Panc1 (cell line): ENCODE results near the gene TTBK1. TPM values are rescaled to one million over a fixed set of nuclear protein-coding genes. Genes with fewer than 3 reads are reported as not detected.

Experiments used
- ATAC-seq: fragments of 200-7000 bp; cut with Tn5 transposase; 2 replicates; pipeline ENCODE4 v1.9.1; 2020; ENCODE audit warnings: mild to moderate bottlenecking, moderate library complexity
- BruUV-seq: library from RNA; stranded (reverse); fragments of 400-500 nt; replicated peaks from 2 replicates; lab custom pipeline; 2021; lab: Mats Ljungman, UMichigan
- CTCF ChIA-PET: fragments of 300-600 bp; sonication (Branson Sonifier 250); formaldehyde crosslinking; loops from one replicate; lab custom pipeline; 2022; ENCODE audit warnings: antibody characterized with exemption; lab: Charles Lee
- POLR2A ChIA-PET: fragments of 300-600 bp; sonication (Branson Sonifier 250); formaldehyde crosslinking; loops from one replicate; lab custom pipeline; 2022; ENCODE audit warnings: antibody characterized with exemption; lab: Charles Lee
- DNase-seq: peaks from one replicate; pipeline ENCODE4 v3.0.0-alpha.2; 2010; ENCODE audit warnings: low read depth, low spot score
- H3K27ac ChIP-seq: 2 replicates; pipeline ENCODE4 v1.5.1; 2011; ENCODE audit warnings: mild to moderate bottlenecking, low read length, inconsistent platforms
- H3K27me3 ChIP-seq: fragments of 200-500 bp; sonication (Bioruptor generic); 2 replicates; pipeline ENCODE4 v1.6.0; 2014; ENCODE audit warnings: low read length, inconsistent platforms; ENCODE audit not compliant: control insufficient read depth, insufficient read depth
- H3K36me3 ChIP-seq: fragments of 200-500 bp; sonication (Bioruptor generic); 2 replicates; pipeline ENCODE4 v1.5.1; 2014; ENCODE audit warnings: inconsistent platforms, mild to moderate bottlenecking, low read length, moderate library complexity; ENCODE audit not compliant: control insufficient read depth, insufficient read depth
- H3K4me1 ChIP-seq: 2 replicates; pipeline ENCODE4 v1.5.1; 2011; ENCODE audit warnings: inconsistent platforms, mild to moderate bottlenecking, low read length, moderate library complexity; ENCODE audit not compliant: control insufficient read depth, insufficient read depth
- H3K4me3 ChIP-seq, 2 experiments: 2 replicates each; pipeline ENCODE4 v1.5.1; 2011 to 2012; ENCODE audit warnings: low read depth in 2 of 2, low read length in 2 of 2, mild to moderate bottlenecking in 2 of 2, inconsistent platforms in 1 of 2, moderate library complexity in 1 of 2
- H3K9me3 ChIP-seq: fragments of 200-500 bp; sonication (Bioruptor generic); 2 replicates; pipeline ENCODE4 v1.5.1; 2014; ENCODE audit warnings: low read depth, mild to moderate bottlenecking, inconsistent platforms, low read length, moderate library complexity; ENCODE audit not compliant: control insufficient read depth, insufficient read depth
- POLR2AphosphoS5 ChIP-seq: IDR thresholded peaks from 2 replicates; pipeline ENCODE4 v1.6.1; 2012; ENCODE audit warnings: mild to moderate bottlenecking, low read depth, low read length, moderate library complexity
- SIN3A ChIP-seq: IDR thresholded peaks from 2 replicates; pipeline ENCODE4 v1.6.1; 2012; ENCODE audit warnings: low read depth, mild to moderate bottlenecking, low read length, moderate library complexity, borderline replicate concordance; ENCODE audit not compliant: insufficient read depth
- TCF7L2 ChIP-seq: IDR thresholded peaks from 2 replicates; pipeline ENCODE4 v1.6.1; 2011; ENCODE audit warnings: mild to moderate bottlenecking, low read depth, low read length, inconsistent platforms
- in situ Hi-C: cut with HindIII; loops from 2 replicates; pipeline ENCODE4 v1.10.0; 2016; ENCODE audit warnings: low sequenced_read_pairs, low pct_unique_long_range_greater_than_20kb
- intact Hi-C: fragments of 100-400 bp; cut with micrococcal nuclease; formaldehyde crosslinking; loops from one replicate; pipeline ENCODE4 v1.10.0; 2022; ENCODE audit not compliant: unreplicated experiment
- total RNA-seq: library from RNA; stranded (reverse); gene quantifications from one replicate; pipeline ENCODE4 v1.2.1, GENCODE V29; 2021; ENCODE audit not compliant: unreplicated experiment
- TF ChIP-seq, protein P1 (sequence below), 2 experiments: IDR thresholded peaks; 2 replicates each; pipeline ENCODE4 v1.6.1; 2011 to 2012; ENCODE audit warnings: low read depth in 2 of 2, control low read depth in 1 of 2, low read length in 1 of 2, mild to moderate bottlenecking in 1 of 2, moderate library complexity in 1 of 2; ENCODE audit not compliant: insufficient read depth in 1 of 2
- TF ChIP-seq, protein P2 (sequence below): fragments of 450-650 bp; IDR thresholded peaks from 2 replicates; pipeline ENCODE4 v1.5.1; 2017; ENCODE audit warnings: mild to moderate bottlenecking

TTBK1 gene
- total RNA-seq, 1 experiment from 2014 or later, result 0.10 TPM

DNA sequence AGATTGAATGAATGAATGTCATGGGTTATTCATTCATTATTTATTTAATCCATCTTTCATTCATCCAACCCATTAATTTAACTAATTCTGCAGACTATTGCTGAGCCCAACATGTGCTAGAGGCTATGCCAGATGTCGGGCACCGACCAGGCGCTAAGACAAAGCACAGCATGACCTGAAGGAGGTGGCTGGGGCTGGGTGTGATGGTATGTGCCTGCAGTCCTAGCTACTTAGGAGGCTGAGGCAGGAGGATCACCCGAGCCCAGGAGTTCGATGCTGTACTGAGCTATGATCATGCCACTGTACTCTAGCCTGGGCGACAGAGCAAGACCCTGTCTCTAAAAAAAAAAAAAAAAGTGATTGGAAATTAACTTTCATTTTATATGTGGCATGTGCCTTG, 49.1 kb downstream of the TTBK1 start:
- ChIA-PET POLR2A (no interaction called here), CTCF (no interaction called here)
- ATAC-seq (no peak), DNase-seq (no peak)
- Histone ChIP-seq H3K36me3 (no peaks in the 10 kb centered on the region), H3K4me1 (no peaks in the 10 kb centered on the region), H3K9me3 (no peaks in the 10 kb centered on the region), H3K27me3 (no peaks in the 10 kb centered on the region), H3K4me3 (no peak overlapping the region), H3K27ac (no peak overlapping the region)
- in situ Hi-C loops, result no loop called here
- TF ChIP-seq, protein P1, sequence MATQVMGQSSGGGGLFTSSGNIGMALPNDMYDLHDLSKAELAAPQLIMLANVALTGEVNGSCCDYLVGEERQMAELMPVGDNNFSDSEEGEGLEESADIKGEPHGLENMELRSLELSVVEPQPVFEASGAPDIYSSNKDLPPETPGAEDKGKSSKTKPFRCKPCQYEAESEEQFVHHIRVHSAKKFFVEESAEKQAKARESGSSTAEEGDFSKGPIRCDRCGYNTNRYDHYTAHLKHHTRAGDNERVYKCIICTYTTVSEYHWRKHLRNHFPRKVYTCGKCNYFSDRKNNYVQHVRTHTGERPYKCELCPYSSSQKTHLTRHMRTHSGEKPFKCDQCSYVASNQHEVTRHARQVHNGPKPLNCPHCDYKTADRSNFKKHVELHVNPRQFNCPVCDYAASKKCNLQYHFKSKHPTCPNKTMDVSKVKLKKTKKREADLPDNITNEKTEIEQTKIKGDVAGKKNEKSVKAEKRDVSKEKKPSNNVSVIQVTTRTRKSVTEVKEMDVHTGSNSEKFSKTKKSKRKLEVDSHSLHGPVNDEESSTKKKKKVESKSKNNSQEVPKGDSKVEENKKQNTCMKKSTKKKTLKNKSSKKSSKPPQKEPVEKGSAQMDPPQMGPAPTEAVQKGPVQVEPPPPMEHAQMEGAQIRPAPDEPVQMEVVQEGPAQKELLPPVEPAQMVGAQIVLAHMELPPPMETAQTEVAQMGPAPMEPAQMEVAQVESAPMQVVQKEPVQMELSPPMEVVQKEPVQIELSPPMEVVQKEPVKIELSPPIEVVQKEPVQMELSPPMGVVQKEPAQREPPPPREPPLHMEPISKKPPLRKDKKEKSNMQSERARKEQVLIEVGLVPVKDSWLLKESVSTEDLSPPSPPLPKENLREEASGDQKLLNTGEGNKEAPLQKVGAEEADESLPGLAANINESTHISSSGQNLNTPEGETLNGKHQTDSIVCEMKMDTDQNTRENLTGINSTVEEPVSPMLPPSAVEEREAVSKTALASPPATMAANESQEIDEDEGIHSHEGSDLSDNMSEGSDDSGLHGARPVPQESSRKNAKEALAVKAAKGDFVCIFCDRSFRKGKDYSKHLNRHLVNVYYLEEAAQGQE (IDR thresholded peaks at IDR 0.05; ENCODE audit: insufficient read depth in 1 of 2, low read depth in 2 of 2, low read length in 1 of 2), result no peak
- TF ChIP-seq POLR2AphosphoS5 (no peak), SIN3A (no peak), TCF7L2 (no peak)
- TF ChIP-seq, protein P2, sequence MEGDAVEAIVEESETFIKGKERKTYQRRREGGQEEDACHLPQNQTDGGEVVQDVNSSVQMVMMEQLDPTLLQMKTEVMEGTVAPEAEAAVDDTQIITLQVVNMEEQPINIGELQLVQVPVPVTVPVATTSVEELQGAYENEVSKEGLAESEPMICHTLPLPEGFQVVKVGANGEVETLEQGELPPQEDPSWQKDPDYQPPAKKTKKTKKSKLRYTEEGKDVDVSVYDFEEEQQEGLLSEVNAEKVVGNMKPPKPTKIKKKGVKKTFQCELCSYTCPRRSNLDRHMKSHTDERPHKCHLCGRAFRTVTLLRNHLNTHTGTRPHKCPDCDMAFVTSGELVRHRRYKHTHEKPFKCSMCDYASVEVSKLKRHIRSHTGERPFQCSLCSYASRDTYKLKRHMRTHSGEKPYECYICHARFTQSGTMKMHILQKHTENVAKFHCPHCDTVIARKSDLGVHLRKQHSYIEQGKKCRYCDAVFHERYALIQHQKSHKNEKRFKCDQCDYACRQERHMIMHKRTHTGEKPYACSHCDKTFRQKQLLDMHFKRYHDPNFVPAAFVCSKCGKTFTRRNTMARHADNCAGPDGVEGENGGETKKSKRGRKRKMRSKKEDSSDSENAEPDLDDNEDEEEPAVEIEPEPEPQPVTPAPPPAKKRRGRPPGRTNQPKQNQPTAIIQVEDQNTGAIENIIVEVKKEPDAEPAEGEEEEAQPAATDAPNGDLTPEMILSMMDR, result no peak
- intact Hi-C loops, result no loop called here
- no TSS peak for BruUV-seq

DNA sequence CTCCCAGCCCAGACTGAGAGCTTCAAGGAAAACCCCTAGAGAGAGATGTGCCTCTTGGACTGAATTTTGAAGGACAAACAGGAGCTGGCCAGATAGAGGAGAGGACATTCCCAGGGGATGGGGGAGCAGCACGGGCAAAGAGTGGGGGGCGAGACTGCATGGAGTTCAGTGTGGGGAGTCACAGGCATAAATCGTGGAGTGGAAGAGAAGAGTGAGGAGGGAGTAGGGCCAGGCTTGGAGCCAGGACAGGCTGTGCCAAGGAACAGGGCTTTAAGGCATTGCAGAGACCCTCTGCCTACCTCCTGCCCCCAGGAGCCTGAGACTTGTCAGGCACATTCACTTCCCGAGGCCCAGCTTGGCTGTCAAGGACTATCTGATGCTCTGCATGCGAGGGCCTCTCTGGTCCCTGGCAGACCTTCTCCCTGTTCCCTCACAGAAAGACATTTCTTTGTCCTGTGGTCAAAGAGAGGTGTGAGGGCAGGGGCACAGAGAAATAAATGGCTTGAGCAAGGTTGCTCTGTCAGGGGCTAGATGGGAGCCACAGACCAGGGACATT, 49.6 kb downstream of the TTBK1 start:
- Histone ChIP-seq H3K9me3 (no peaks in the 10 kb centered on the region), H3K27me3 (no peaks in the 10 kb centered on the region), H3K36me3 (no peaks in the 10 kb centered on the region), H3K27ac (no peak overlapping the region), H3K4me1 (no peaks in the 10 kb centered on the region), H3K4me3 (no peak overlapping the region)
- intact Hi-C loops, result no loop called here
- DNase-seq (no peak), ATAC-seq (no peak)
- ChIA-PET CTCF (no interaction called here), POLR2A (no interaction called here)
- TF ChIP-seq, protein P1 (IDR thresholded peaks at IDR 0.05; ENCODE audit: insufficient read depth in 1 of 2, low read depth in 2 of 2, low read length in 1 of 2), result no peak
- TF ChIP-seq POLR2AphosphoS5, result no peak
- TF ChIP-seq TCF7L2, result no peak
- no peak for TF ChIP-seq SIN3A
- TF ChIP-seq, protein P2, result no peak
- BruUV-seq, result no TSS peak
- in situ Hi-C loops, result no loop called here
